Activated T-helper 17 cell treated with anti-CD3 and anti-CD28 coated beads, Interleukin-2, amount 50 U/mL, for 72 hours (primary cell): ENCODE data around the gene TMEM123. TPM values are rescaled to one million over a fixed set of nuclear protein-coding genes. Genes with fewer than 3 reads are reported as not detected.
A peak's percentile ranks its signal among the peaks of the same experiment; 100 is the strongest.

ENCODE experiments used
- ATAC-seq: fragments of 150-1000 bp; cut with Tn5 transposase; replicated peaks from 2 replicates; pipeline ENCODE4 v1.10.0; 2021; ENCODE audit warnings: mild to moderate bottlenecking, moderate library complexity
- H3K27ac Mint-ChIP-seq: one replicate; pipeline ENCODE4 v1.8.0; 2022; ENCODE audit warnings: mixed read lengths
- H3K27me3 Mint-ChIP-seq: one replicate; pipeline ENCODE4 v1.8.0; 2022; ENCODE audit warnings: mixed read lengths
- H3K36me3 Mint-ChIP-seq: one replicate; pipeline ENCODE4 v1.8.0; 2022; ENCODE audit warnings: low read depth, mild to moderate bottlenecking, mixed read lengths
- H3K4me1 Mint-ChIP-seq: one replicate; pipeline ENCODE4 v1.8.0; 2022; ENCODE audit warnings: mixed read lengths
- H3K4me3 Mint-ChIP-seq: one replicate; pipeline ENCODE4 v1.8.0; 2022; ENCODE audit warnings: mild to moderate bottlenecking, mixed read lengths
- H3K9me3 Mint-ChIP-seq: one replicate; pipeline ENCODE4 v1.8.0; 2022; ENCODE audit warnings: mixed read lengths
- total RNA-seq, 2 donors: library from RNA; stranded (reverse); gene quantifications; one replicate each; pipeline ENCODE4 v1.2.3, GENCODE V29; 2022

Gene TMEM123
- total RNA-seq, 2 donors from 2014 or later: 140 to 209 TPM

DNA sequence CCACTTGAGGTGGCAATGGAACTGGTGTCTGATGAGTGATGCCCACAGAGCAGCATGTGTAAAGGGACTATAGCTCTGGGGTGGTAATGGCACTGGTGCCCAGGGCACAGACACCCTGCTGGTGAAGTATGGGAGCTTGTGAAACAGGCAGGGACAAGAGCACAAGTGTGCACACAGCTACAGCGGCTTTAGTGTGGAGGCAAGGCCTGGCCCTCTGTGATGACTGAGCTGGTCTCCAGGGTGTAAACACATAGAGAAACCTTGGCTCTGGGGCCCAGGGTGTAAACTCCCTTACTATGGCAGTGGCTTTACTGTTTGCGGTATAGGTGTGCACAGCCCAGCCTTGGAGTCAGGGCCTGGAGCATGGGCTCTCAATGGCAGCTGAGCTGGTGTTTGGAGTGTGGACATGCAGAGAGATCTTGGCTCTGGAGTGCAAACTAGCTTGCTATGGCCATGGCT, 59.3 kb downstream of the TMEM123 start:
- no peak for ATAC-seq
- H3K36me3 Mint-ChIP-seq: peaks cover 84% of the 10 kb centered on the region
- H3K4me1 Mint-ChIP-seq: peaks cover 33% of the 10 kb centered on the region

DNA sequence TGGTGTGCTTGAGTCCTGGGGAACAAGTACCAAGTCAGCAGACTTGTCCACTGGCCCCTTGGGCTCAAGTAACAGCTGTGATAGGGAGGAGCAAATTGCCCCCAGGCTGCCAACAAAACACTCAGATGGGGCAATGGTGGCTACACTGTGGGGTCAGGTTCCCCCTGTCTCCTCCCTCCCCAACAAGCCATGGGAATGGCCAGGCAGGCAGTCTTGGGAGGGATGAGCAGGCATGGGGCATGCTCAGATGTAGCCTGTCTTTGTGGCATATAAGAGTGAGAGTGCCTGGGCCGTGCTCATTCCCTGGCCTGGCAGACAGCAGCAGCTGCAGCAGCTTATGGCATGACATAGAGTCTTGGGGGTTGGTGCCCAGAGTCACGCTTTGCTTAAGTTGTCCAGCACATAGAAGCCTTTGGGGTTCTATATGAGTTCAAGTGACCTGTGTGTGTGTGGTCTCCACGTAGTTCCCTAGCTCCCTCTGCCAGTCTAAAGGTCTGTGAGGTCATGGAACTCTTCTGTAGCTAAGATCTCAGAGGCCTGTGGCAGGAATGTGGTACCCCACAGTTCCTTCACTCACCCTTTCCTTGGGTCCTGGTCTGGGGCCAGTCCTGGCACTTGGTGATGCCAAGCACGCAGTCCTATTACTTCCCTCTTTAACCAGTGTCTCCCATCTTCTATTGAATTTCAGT, 60.9 kb downstream of the TMEM123 start:
- peaks cover 25% of the 10 kb centered on the region for H3K4me1 Mint-ChIP-seq
- H3K4me3 Mint-ChIP-seq: no peak overlapping the region
- no peaks in the 10 kb centered on the region for H3K9me3 Mint-ChIP-seq
- H3K27me3 Mint-ChIP-seq: no peaks in the 10 kb centered on the region
- ATAC-seq: no peak
- H3K27ac Mint-ChIP-seq: peak overlapping the region; percentile 47
- peaks cover 86% of the 10 kb centered on the region for H3K36me3 Mint-ChIP-seq

More for the DNA sequence above, 59.3 kb downstream of the TMEM123 start:
- Mint-ChIP-seq H3K9me3 (no peaks in the 10 kb centered on the region), H3K4me3 (no peak overlapping the region), H3K27me3 (no peaks in the 10 kb centered on the region), H3K27ac (peak overlapping the region; percentile 28)

DNA sequence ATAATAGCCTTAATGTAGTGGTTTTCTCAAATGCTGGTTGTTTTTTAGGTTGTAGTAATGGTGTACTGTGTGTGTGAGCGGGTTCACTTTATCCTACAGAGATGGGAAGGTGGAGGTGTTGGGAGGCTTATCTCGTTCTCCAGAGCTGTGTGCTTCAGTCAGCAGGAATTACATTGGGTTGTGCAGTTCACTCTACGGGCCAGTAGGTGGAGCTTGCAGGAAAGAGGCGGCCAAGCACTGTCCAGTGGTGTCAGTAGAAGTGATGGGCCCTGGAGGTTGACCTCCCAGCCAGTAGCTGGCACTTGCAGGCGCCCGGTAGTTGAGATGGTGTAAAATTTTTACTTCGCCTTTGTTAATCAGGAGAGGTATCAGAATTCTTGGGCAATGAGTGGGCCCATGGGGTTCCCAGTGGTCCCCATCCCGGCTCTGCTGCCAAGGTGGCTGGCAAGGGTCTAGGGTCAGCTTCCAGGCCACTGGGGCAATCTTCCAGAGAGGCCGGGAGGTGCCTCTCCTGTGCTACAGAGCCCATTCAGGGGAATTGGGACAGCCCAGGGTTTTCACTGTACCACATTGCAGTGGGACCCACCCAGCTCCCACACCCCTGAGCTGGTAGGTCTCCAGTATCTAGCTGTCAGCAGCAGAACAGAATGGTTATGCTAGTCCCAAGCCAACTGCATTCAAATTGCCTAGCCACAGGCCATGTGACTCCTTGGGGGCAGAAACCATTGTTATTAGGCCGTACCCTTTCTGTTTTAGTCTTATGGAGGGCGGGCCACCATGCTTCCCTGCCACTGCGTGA, 61.7 kb downstream of the TMEM123 start:
- H3K4me3 Mint-ChIP-seq: no peak overlapping the region
- ATAC-seq: peak; percentile 78
- peak overlapping the region; percentile 54 for H3K27ac Mint-ChIP-seq
- no peaks in the 10 kb centered on the region for H3K9me3 Mint-ChIP-seq
- peaks cover 24% of the 10 kb centered on the region for H3K4me1 Mint-ChIP-seq
- H3K36me3 Mint-ChIP-seq: peaks cover 86% of the 10 kb centered on the region
- H3K27me3 Mint-ChIP-seq: no peaks in the 10 kb centered on the region

DNA sequence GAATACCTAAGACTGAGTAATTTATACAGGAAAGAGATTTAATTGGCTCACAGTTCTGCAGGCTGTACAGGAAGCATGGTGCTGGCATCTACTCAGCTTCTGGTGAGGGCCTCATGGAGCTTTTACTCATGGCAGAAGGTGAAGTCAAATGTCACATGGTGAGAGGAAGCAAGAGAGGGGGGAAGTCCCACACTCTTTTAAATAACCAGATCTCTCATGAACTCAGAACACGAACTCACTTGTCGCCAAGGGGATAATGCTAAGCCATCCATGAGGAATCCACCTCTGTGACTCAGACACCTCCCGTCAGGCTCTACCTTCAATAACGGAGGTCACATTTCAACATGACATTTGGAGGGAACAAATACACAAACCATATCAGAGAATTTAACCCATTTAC, 63.3 kb downstream of the TMEM123 start:
- no peaks in the 10 kb centered on the region for H3K9me3 Mint-ChIP-seq
- H3K27ac Mint-ChIP-seq: no peak overlapping the region
- H3K27me3 Mint-ChIP-seq: no peaks in the 10 kb centered on the region
- no peak overlapping the region for H3K4me3 Mint-ChIP-seq
- peaks cover 87% of the 10 kb centered on the region for H3K36me3 Mint-ChIP-seq
- peak; percentile 72 for ATAC-seq
- H3K4me1 Mint-ChIP-seq: peaks cover 28% of the 10 kb centered on the region

DNA sequence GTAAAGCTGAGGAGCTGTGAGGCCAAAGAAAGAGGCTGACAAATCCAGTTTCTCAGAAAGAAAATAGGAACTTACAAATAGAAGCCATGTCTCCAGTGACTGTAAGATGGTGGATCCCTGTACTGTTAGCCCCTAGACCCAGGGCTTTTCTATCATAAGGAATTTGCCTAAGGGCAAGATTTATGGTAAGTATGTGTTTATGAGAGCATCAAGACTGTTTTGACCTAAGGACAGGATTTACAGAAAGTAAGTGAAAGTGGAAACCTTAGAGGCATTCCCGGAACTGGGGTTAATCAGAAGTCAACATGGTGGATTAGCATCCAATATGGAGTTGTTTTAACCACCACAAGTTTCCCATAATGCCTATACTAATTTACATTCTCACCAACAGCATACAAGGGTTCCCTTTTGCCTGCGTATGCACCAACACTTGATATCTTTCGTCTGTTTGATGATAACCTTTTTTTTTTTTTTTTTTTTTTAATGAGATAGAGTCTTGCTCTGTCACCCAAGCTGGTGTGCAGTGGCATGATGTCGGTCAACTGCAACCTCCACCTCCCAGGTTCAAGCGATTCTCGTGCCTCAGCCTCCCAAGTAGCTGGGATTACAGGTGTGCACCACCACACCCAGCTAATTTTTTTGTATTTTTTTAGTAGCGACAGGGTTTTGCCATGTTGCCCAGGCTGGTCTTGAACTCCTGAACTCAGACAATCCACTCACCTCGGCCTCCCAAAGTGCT, 65.4 kb downstream of the TMEM123 start:
- no peaks in the 10 kb centered on the region for H3K27me3 Mint-ChIP-seq
- ATAC-seq: no peak
- H3K4me1 Mint-ChIP-seq: peaks cover 18% of the 10 kb centered on the region
- no peak overlapping the region for H3K4me3 Mint-ChIP-seq
- H3K9me3 Mint-ChIP-seq: no peaks in the 10 kb centered on the region
- H3K27ac Mint-ChIP-seq: peak overlapping the region; percentile 22
- peaks cover 87% of the 10 kb centered on the region for H3K36me3 Mint-ChIP-seq

DNA sequence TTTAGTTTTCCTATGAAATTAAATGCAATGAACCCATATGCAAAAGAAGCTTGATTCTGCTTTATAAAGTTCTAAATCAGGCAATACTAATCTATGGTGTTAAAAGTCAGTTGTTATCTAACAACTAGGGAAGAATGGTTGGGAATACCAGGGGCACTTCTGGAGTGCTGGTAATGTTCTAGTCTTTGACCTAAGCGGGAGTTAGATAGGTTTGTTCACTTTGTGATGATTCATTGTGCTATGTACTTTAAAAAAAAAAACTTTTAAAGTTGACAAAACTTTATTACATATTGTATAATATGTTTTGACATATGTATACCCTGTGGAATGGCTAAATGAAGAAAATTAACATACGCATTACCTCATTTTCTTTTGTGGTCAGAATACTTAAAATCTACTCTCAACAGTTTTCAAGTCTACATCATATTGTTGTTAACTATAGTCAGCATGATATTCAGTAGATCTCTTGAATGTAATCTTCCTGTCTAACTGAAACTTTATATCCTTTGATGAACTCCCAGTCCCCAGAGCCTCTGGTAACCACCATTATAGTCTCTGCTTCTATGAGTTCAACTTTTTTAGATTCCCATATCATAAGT, 66.3 kb downstream of the TMEM123 start:
- ATAC-seq: peak; percentile 17
- H3K27ac Mint-ChIP-seq: peak overlapping the region; percentile 22
- peaks cover 23% of the 10 kb centered on the region for H3K4me1 Mint-ChIP-seq
- no peaks in the 10 kb centered on the region for H3K9me3 Mint-ChIP-seq
- H3K27me3 Mint-ChIP-seq: no peaks in the 10 kb centered on the region
- H3K4me3 Mint-ChIP-seq: no peak overlapping the region
- peaks cover 92% of the 10 kb centered on the region for H3K36me3 Mint-ChIP-seq

DNA sequence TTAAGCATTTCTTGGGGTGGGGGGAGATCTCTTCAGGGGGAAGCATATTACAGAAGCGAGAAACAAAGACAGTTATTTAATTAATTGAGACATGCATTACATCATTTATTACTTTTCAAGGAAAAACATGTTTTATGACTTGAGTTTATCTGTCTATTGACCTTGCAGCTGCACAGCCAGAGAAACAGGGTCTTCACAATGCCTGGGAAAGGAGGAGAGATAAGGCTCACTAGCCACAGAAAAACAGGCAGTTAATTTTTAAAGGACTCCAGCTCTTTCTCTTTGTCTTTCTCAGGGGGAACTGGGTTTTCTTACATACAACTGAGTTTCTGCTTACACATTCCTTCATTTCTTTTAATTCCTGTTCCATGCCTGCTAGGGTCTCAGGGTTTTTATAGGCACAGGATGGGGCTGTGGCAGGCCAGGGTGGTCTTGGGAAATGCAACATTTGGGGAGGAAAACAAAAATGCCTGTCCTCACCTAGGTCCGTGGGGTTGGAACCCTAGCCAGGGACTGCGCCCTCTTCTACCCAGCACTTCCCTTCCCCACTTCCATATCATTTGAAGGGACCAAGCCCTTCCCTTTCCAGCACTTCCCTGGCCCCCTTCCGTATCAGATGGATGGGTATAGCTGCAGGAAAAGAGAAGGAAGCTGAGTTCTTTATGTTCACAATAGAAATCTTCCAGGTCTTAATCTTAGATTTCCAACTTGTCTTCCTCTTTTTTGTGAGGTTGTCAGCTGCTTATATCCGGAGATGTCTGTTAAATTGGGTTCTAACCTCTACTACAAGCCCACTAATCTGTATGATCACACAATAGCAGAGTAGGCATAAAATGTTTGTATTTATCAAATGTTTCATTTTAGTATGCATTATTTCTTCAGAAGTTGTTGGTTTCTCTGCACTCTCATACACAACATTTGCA, 67.2 kb downstream of the TMEM123 start:
- ATAC-seq: no peak
- H3K9me3 Mint-ChIP-seq: no peaks in the 10 kb centered on the region
- no peaks in the 10 kb centered on the region for H3K27me3 Mint-ChIP-seq
- no peak overlapping the region for H3K4me3 Mint-ChIP-seq
- H3K36me3 Mint-ChIP-seq: peaks cover 95% of the 10 kb centered on the region
- peaks cover 17% of the 10 kb centered on the region for H3K4me1 Mint-ChIP-seq
- H3K27ac Mint-ChIP-seq: peak overlapping the region; percentile 19

DNA sequence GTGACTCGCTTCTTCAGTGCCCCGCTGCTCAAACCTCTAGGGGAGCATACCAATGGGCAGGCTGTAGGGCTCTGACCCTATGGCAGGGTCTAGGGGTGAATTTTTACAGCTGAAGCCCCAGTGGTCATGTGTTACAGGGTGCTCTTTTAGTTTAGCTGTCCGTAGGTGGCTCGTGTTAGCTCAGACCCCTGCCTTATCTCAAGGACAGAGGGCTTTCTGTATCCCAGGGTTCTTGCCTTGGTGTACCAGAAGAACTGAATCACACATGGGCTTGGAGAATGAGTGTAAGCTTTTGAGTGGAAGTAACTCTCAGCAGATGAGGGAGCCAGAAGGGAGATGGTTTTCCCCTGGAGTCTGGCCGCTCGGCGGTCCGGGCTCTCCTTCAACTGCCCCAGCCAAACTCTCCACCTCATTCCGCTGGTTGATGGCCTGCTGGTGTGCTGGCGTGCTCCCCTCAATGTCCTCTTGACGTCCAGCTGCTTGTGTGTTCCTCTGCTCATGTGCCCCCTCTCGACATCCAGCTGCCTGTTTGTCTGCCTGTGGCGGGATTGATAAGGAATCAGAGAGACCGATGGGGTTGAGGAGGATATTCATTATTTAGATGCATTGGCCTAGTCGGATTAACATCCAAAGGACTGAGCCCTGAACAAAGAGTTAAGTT, 68.0 kb downstream of the TMEM123 start:
- ATAC-seq: no peak
- H3K4me1 Mint-ChIP-seq: peaks cover 14% of the 10 kb centered on the region
- H3K36me3 Mint-ChIP-seq: peaks cover 98% of the 10 kb centered on the region
- H3K27me3 Mint-ChIP-seq: no peaks in the 10 kb centered on the region
- H3K9me3 Mint-ChIP-seq: no peaks in the 10 kb centered on the region
- no peak overlapping the region for H3K4me3 Mint-ChIP-seq
- no peak overlapping the region for H3K27ac Mint-ChIP-seq

DNA sequence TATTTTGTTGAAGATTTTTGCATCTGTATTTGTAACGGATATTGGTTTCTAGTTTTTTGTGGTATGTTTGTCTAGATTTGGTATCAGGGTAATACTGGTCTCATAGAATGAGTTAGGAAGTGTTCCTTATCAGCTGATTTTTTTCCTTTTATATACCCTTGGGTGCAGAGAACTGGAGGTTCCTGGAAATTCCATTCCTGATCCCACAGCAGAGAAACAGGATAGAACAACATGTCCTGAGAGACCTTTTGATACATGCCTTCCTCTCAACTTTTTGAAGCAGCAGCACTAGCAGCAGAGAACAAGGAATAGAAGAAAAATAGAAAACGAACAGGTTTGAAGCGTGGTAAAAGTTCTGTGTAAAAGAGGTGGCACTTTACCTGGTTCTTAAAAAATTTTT, 68.7 kb downstream of the TMEM123 start:
- Mint-ChIP-seq H3K4me1 (peaks cover 9% of the 10 kb centered on the region), H3K27ac (peak overlapping the region; percentile 44), H3K4me3 (no peak overlapping the region), H3K27me3 (no peaks in the 10 kb centered on the region), H3K9me3 (no peaks in the 10 kb centered on the region), H3K36me3 (peaks cover 98% of the 10 kb centered on the region)
- ATAC-seq: no peak

DNA sequence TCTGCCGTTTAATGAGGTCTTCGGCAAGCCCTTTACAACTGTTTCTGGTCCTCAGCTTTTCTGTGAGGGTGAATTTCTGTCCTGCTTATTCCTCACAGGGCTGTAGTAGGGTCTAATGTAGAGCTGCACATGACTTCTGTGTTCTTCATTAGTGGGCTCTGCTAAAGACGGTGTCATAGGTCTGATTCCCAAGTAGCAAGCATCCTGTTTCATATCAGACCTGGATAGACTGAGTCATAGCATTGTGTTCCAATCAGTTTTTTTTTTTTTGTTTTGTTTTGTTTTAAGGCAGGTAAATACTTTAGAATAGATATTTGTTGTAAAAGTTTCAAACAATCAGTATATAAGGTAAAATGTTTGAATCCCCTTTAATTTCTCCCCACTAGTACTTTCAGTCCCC, 70.2 kb downstream of the TMEM123 start:
- Mint-ChIP-seq H3K27ac (peak overlapping the region; percentile 44), H3K4me1 (peaks cover 9% of the 10 kb centered on the region), H3K4me3 (no peak overlapping the region), H3K36me3 (peaks cover 98% of the 10 kb centered on the region), H3K27me3 (no peaks in the 10 kb centered on the region), H3K9me3 (no peaks in the 10 kb centered on the region)
- ATAC-seq: peak; percentile 48

DNA sequence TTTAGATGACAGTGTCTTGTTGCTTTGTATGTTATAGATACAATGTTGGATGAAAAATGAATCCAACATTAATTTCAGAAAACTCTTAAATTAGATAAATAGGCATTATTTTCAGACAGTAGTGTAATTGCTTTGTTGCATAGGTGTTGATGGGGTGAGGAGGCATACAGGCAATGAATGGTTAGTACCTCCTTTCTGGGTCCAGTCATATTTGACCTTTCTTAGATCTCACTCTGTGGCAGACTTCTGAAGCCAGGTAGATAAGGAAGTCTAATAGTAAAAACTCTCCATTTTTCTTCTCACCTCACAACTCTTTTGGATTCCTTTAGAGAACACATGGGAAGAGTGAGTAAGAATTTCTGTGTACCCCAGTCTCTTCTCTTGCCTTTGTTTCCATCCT, 73.7 kb downstream of the TMEM123 start:
- Mint-ChIP-seq H3K9me3 (no peaks in the 10 kb centered on the region), H3K27me3 (no peaks in the 10 kb centered on the region), H3K4me1 (peaks cover 5% of the 10 kb centered on the region), H3K27ac (no peak overlapping the region), H3K4me3 (no peak overlapping the region), H3K36me3 (peaks cover 91% of the 10 kb centered on the region)
- no peak for ATAC-seq

DNA sequence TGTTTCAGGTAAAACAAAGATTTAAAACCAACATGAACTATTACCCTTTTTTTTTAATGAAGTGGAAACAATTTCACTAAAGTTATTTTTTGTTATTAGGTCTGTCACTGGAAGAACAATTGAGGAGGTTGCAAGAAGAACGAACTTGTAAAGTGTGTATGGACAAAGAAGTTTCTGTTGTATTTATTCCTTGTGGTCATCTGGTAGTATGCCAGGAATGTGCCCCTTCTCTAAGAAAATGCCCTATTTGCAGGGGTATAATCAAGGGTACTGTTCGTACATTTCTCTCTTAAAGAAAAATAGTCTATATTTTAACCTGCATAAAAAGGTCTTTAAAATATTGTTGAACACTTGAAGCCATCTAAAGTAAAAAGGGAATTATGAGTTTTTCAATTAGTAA, 74.7 kb downstream of the TMEM123 start:
- no peak for ATAC-seq
- no peaks in the 10 kb centered on the region for H3K9me3 Mint-ChIP-seq
- no peak overlapping the region for H3K4me3 Mint-ChIP-seq
- peaks cover 82% of the 10 kb centered on the region for H3K36me3 Mint-ChIP-seq
- no peak overlapping the region for H3K27ac Mint-ChIP-seq
- H3K27me3 Mint-ChIP-seq: no peaks in the 10 kb centered on the region
- peaks cover 5% of the 10 kb centered on the region for H3K4me1 Mint-ChIP-seq

DNA sequence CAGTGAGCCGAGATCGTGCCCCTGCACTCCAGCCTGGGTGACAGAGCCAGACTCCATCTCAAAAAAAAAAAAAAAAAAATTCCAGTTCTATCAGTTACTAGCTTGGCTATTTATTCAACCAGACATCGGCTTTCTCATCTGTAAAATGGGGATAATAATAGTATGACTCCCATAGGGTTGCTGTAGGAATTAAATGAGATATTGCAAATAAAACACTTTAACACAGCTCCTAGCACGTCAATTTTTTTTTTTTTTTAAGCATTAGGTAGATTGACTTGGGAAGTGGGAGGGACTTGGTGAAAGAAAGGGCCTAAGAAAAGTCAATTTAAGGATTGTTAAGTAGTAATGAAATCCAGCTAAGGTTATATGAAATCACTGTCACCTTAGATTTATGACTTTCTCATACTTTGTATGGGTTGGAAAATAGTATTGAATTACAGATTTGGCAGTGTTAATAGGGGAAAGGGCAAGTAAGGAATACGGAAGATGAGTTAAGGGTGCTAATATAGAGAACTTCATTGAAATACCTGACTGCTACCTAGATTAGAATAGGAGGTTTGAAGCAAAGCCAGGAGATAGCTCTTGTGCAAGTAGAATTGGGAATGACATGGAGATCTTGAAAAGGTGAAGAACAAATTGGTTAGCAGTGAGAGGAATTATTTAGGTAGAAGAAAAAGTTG, 76.7 kb downstream of the TMEM123 start:
- H3K36me3 Mint-ChIP-seq: peaks cover 71% of the 10 kb centered on the region
- no peak overlapping the region for H3K27ac Mint-ChIP-seq
- H3K9me3 Mint-ChIP-seq: no peaks in the 10 kb centered on the region
- ATAC-seq: no peak
- no peaks in the 10 kb centered on the region for H3K27me3 Mint-ChIP-seq
- no peak overlapping the region for H3K4me3 Mint-ChIP-seq
- peaks cover 6% of the 10 kb centered on the region for H3K4me1 Mint-ChIP-seq
